IMR-90 (cell line): ENCODE measurements around the gene SLC25A22. TPM values are rescaled to one million over a fixed set of nuclear protein-coding genes. Genes with fewer than 3 reads are reported as not detected.

Experiments used
- ATAC-seq: fragments of 200-7000 bp; cut with Tn5 transposase; 2 replicates; pipeline ENCODE4 v1.9.1; 2020; ENCODE audit warnings: low read depth, mild to moderate bottlenecking, moderate library complexity
- BruUV-seq: library from RNA; stranded (reverse); fragments of 400-500 nt; replicated peaks from 2 replicates; lab custom pipeline; 2021; lab: Mats Ljungman, UMichigan
- CTCF ChIA-PET: fragments of 300-600 bp; formaldehyde crosslinking; extraction: SDS; loops from one replicate; lab custom pipeline; 2021; ENCODE audit warnings: antibody characterized with exemption; lab: Yijun Ruan, JAX
- POLR2A ChIA-PET: fragments of 300-600 bp; sonication (Branson Sonifier 250); formaldehyde crosslinking; loops from one replicate; lab custom pipeline; 2022; ENCODE audit warnings: antibody characterized with exemption; ENCODE audit not compliant: unreplicated experiment; lab: Charles Lee
- DNase-seq: peaks from one replicate; pipeline ENCODE4 v3.0.0; 2013
- H2AFZ ChIP-seq: replicated peaks from 2 replicates; pipeline ENCODE3; 2013; ENCODE audit warnings: low read length, mild to moderate bottlenecking; ENCODE audit not compliant: poor library complexity
- H2AK5ac ChIP-seq: 2 replicates; pipeline ENCODE4 v1.6.1; 2013; ENCODE audit warnings: low read depth, low read length, inconsistent platforms
- H2AK9ac ChIP-seq: replicated peaks from 2 replicates; pipeline ENCODE3; 2013; ENCODE audit warnings: mild to moderate bottlenecking, low read depth, low read length, moderate library complexity; ENCODE audit not compliant: poor library complexity
- H2BK120ac ChIP-seq: 2 replicates; pipeline ENCODE4 v1.6.1; 2013; ENCODE audit warnings: low read depth, low read length, inconsistent platforms
- H2BK15ac ChIP-seq: 3 replicates; pipeline ENCODE4 v1.6.1; 2013; ENCODE audit warnings: low read depth, low read length, inconsistent platforms
- H2BK20ac ChIP-seq: 2 replicates; pipeline ENCODE4 v1.6.1; 2013; ENCODE audit warnings: low read depth, mild to moderate bottlenecking, inconsistent platforms, low read length, moderate library complexity
- H2BK5ac ChIP-seq: 2 replicates; pipeline ENCODE4 v1.6.1; 2013; ENCODE audit warnings: mild to moderate bottlenecking, low read depth, low read length, inconsistent platforms; ENCODE audit not compliant: poor library complexity, severe bottlenecking
- H3K14ac ChIP-seq: replicated peaks from 2 replicates; pipeline ENCODE4 v1.6.1; 2013; ENCODE audit warnings: low read depth, low read length, inconsistent platforms
- H3K18ac ChIP-seq: 2 replicates; pipeline ENCODE4 v1.6.1; 2013; ENCODE audit warnings: low read depth, low read length, control low read depth
- H3K23ac ChIP-seq: 2 replicates; pipeline ENCODE4 v1.6.1; 2013; ENCODE audit warnings: low read depth, low read length, inconsistent platforms
- H3K27ac ChIP-seq: 2 replicates; pipeline ENCODE4 v1.5.1; 2013; ENCODE audit warnings: mild to moderate bottlenecking, control low read depth, low read length; ENCODE audit not compliant: insufficient read depth
- H3K27me3 ChIP-seq: 2 replicates; pipeline ENCODE4 v1.6.1; 2013; ENCODE audit warnings: low read length; ENCODE audit not compliant: control insufficient read depth, insufficient read depth
- H3K36me3 ChIP-seq: 2 replicates; pipeline ENCODE4 v1.6.1; 2013; ENCODE audit warnings: low read length, mixed read lengths; ENCODE audit not compliant: control insufficient read depth, insufficient read depth
- H3K4ac ChIP-seq: 2 replicates; pipeline ENCODE4 v1.6.1; 2013; ENCODE audit warnings: low read depth, low read length, inconsistent platforms
- H3K4me1 ChIP-seq: 2 replicates; pipeline ENCODE4 v1.6.1; 2013; ENCODE audit warnings: low read length, mixed read lengths; ENCODE audit not compliant: control insufficient read depth, insufficient read depth
- H3K4me2 ChIP-seq: 2 replicates; pipeline ENCODE4 v1.6.1; 2013; ENCODE audit warnings: low read depth, mild to moderate bottlenecking, control low read depth, low read length, moderate library complexity
- H3K4me3 ChIP-seq: 2 replicates; pipeline ENCODE4 v1.5.1; 2013; ENCODE audit warnings: low read depth, mild to moderate bottlenecking, control low read depth, low read length, moderate library complexity; ENCODE audit not compliant: insufficient read depth
- H3K56ac ChIP-seq: 2 replicates; pipeline ENCODE4 v1.6.1; 2013; ENCODE audit warnings: low read length, inconsistent platforms; ENCODE audit not compliant: insufficient read depth; ENCODE audit errors: extremely low read depth
- H3K79me1 ChIP-seq, 2 experiments: 2 replicates each; pipeline ENCODE4 v1.6.1; 2013; ENCODE audit warnings: low read length in 2 of 2, inconsistent platforms in 1 of 2, low read depth in 1 of 2
- H3K9ac ChIP-seq: 2 replicates; pipeline ENCODE4 v1.6.1; 2013; ENCODE audit warnings: low read depth, low read length, control low read depth
- H3K9me1 ChIP-seq: 2 replicates; pipeline ENCODE4 v1.6.1; 2013; ENCODE audit warnings: low read length, inconsistent platforms; ENCODE audit not compliant: insufficient read depth
- H3K9me3 ChIP-seq: 2 replicates; pipeline ENCODE4 v1.6.1; 2013; ENCODE audit warnings: low read length; ENCODE audit not compliant: control insufficient read depth, insufficient read depth
- H4K20me1 ChIP-seq: 2 replicates; pipeline ENCODE4 v1.6.1; 2013; ENCODE audit warnings: low read length, inconsistent platforms; ENCODE audit not compliant: insufficient read depth
- H4K5ac ChIP-seq: 2 replicates; pipeline ENCODE4 v1.6.1; 2013; ENCODE audit warnings: mild to moderate bottlenecking, low read depth, low read length, control low read depth
- H4K8ac ChIP-seq, 2 experiments: 2 replicates each; pipeline ENCODE4 v1.6.1; 2013; ENCODE audit warnings: low read depth in 2 of 2, low read length in 2 of 2, control low read depth in 1 of 2, inconsistent platforms in 1 of 2
- H4K91ac ChIP-seq: 2 replicates; pipeline ENCODE4 v1.6.1; 2013; ENCODE audit warnings: low read depth, low read length, inconsistent platforms; ENCODE audit not compliant: insufficient read depth
- CEBPB ChIP-seq: IDR thresholded peaks from 2 replicates; pipeline ENCODE4 v1.6.1; 2012; ENCODE audit warnings: low read depth, low read length, improper control_type of control experiment
- CTCF ChIP-seq: conservative IDR thresholded peaks from 2 replicates; pipeline ENCODE4 v1.5.1; 2012; ENCODE audit warnings: mild to moderate bottlenecking, low read depth, low read length, improper control_type of control experiment
- MAZ ChIP-seq: IDR thresholded peaks from 2 replicates; pipeline ENCODE4 v1.6.1; 2012; ENCODE audit warnings: low read depth, mild to moderate bottlenecking, low read length, improper control_type of control experiment, moderate library complexity, borderline replicate concordance
- MXI1 ChIP-seq: IDR thresholded peaks from 2 replicates; pipeline ENCODE4 v1.6.1; 2012; ENCODE audit warnings: low read depth, mild to moderate bottlenecking, low read length, moderate library complexity, borderline replicate concordance
- NFE2L2 ChIP-seq: fragments of 150-350 bp; IDR thresholded peaks from 2 replicates; pipeline ENCODE4 v1.6.1; 2016; ENCODE audit warnings: low read depth, mild to moderate bottlenecking, low read length
- RAD21 ChIP-seq: IDR thresholded peaks from 2 replicates; pipeline ENCODE4 v1.6.1; 2012; ENCODE audit warnings: low read length, improper control_type of control experiment
- RFX5 ChIP-seq: IDR thresholded peaks from 2 replicates; pipeline ENCODE4 v1.8.0; 2012; ENCODE audit warnings: low read depth, mild to moderate bottlenecking, low read length, moderate library complexity
- USF2 ChIP-seq: fragments of 150-350 bp; IDR thresholded peaks from 2 replicates; pipeline ENCODE4 v1.6.1; 2017; ENCODE audit warnings: mild to moderate bottlenecking, antibody characterized with exemption, low read length, low read depth
- WGBS, 2 experiments: methylation state at CpG; one replicate each; pipeline versions ENCODE4 v1.1.5 to v1.1.7; 2013; ENCODE audit warnings: missing lambda C conversion rate in 2 of 2; ENCODE audit not compliant: insufficient read length in 1 of 2; ENCODE audit errors: extremely low coverage in 2 of 2; 5-methylcytosine and 5-hydroxymethylcytosine counted together
- dilution Hi-C: fragments of 300-500 bp; cut with HindIII; formaldehyde crosslinking; loops from one replicate; pipeline ENCODE4 v1.14.3; 2018; ENCODE audit warnings: low sequenced_read_pairs; ENCODE audit not compliant: unreplicated experiment
- in situ Hi-C: fragments of 300-500 bp; cut with MboI; formaldehyde crosslinking; loops from 3 replicates; pipeline ENCODE4 v1.14.3; 2019; ENCODE audit warnings: low sequenced_read_pairs, inconsistent platforms, mixed read lengths
- intact Hi-C: fragments of 100-400 bp; cut with micrococcal nuclease; formaldehyde crosslinking; loops from 2 replicates; pipeline ENCODE4 v1.10.0; 2022
- polyA plus RNA-seq, 3 experiments: library from polyadenylated mRNA; depleted of rRNA; stranded (reverse); fragments of >200 nt; gene quantifications; 2 replicates each; pipeline ENCODE4 v1.2.3, GENCODE V29; 2012; ENCODE audit warnings: low replicate concordance in 1 of 3
- total RNA-seq: library from RNA; depleted of rRNA; stranded (reverse); fragments of >200 nt; gene quantifications from 2 replicates; pipeline ENCODE4 v1.2.3, GENCODE V29; 2012

The SLC25A22 gene
- total and polyA plus RNA-seq, 2 of the 4 experiments (the other 2 are of a cell fraction), result 8.2 to 41.3 TPM

- Histone ChIP-seq H3K4me1 (peaks cover 6% of the 10 kb centered on the region), H3K9me3 (no peaks in the 10 kb centered on the region), H3K79me1 (peaks cover 27 to 57% of the 10 kb centered on the region in 2 experiments), H4K20me1 (peaks cover 38% of the 10 kb centered on the region), H3K4me2 (peak overlapping the region; percentile 90), H3K18ac (no peak overlapping the region), H2AK5ac (peak overlapping the region; percentile 97), H2BK120ac (no peak overlapping the region), H2BK20ac (no peak overlapping the region), H4K8ac (peak overlapping the region; percentile 54 to 55; a peak in 2 of 4 replicates), H3K4me3 (peak overlapping the region; percentile 86), H3K56ac (peak overlapping the region; percentile 60), H3K27me3 (no peaks in the 10 kb centered on the region), H4K5ac (no peak overlapping the region), H2AFZ (peak overlapping the region; percentile 64), H2BK15ac (no peak overlapping the region), H3K9me1 (no peaks in the 10 kb centered on the region), H3K27ac (peak overlapping the region; percentile 74), H3K23ac (peak overlapping the region; percentile 52), H3K9ac (peak overlapping the region; percentile 85), H4K91ac (peak overlapping the region; percentile 54), H3K36me3 (peaks cover 30% of the 10 kb centered on the region), H3K4ac (peak overlapping the region; percentile 84), H2BK5ac (peak overlapping the region; percentile 67), H2AK9ac (peak overlapping the region; percentile 97), H3K14ac (peak overlapping the region; percentile 68)
- in situ Hi-C loops, result no loop called here
- CTCF ChIA-PET, result no interaction called here
- intact Hi-C loops, result no loop called here
- 0% methylated on average over 35 of the region's 55 CpGs; no CpG with 5 or more reads in 1 of the 2 experiments for WGBS, 2 experiments
- DNase-seq (no peak), ATAC-seq (peak; percentile 0)
- POLR2A ChIA-PET, result interaction anchor here (1.1 kb wide), 1 partner anchor 9 kb away, joined by 5 read pairs; the partner anchor contains the start of gene PNPLA2
- dilution Hi-C loops, result no loop called here
- BruUV-seq, result TSS peak; percentile 89
- no peak for TF ChIP-seq RFX5
- no peak for TF ChIP-seq CEBPB
- no peak for TF ChIP-seq USF2
- TF ChIP-seq NFE2L2, result no peak
- no peak for TF ChIP-seq CTCF
- TF ChIP-seq RAD21, result no peak
- TF ChIP-seq MXI1, result no peak
- no peak for TF ChIP-seq MAZ
These were observed 12.0 kb upstream of the SLC25A22 start for GRCh38 chr11:810040-810567.
